GM12865 (cell line): ENCODE data around the gene THAP12.

Source experiments
- DNase-seq: peaks from one replicate; pipeline ENCODE4 v3.0.0; 2010; ENCODE audit warnings: low read depth
- H3K4me3 ChIP-seq: 2 replicates; pipeline ENCODE4 v1.5.1; 2011; ENCODE audit warnings: mild to moderate bottlenecking, low read depth, low read length, control low read depth
- CTCF ChIP-seq: IDR thresholded peaks from 2 replicates; pipeline ENCODE4 v1.5.1; 2011; ENCODE audit warnings: low read length, control low read depth, low read depth, inconsistent platforms; ENCODE audit not compliant: insufficient read depth; ENCODE audit errors: missing control alignments

Gene THAP12

GRCh38 chr11:76317296-76317695 is 63.6 kb downstream of the THAP12 start:
- no peak for DNase-seq
- no peak overlapping the region for H3K4me3 ChIP-seq
- no peak for TF ChIP-seq CTCF

DNA sequence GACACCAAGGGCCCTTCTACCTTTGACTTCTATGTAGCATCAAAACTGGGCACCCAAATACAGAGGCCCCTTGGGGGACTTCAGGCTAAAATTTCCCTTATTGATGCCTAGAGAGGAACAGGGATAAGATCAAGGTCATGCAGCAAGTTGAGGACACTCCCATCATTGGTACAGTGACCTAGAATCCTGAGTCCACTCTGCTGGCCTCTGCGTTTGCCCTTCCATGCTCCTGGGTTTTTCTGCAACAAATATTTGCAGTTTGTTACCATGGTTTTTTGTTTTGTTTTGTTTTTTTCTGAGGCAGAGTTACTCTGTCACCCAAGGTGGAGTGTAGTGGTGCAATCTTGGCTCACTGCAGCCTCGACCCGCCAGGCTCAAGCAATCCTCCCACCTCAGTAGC is 64.2 kb downstream of the THAP12 start:
- no peak for TF ChIP-seq CTCF
- H3K4me3 ChIP-seq, result no peak overlapping the region
- DNase-seq, result no peak

- no peak overlapping the region for H3K4me3 ChIP-seq
These were observed 65.6 kb downstream of the THAP12 start for GRCh38 chr11:76315182-76315853.

GRCh38 chr11:76314741-76315090 is 66.2 kb downstream of the THAP12 start:
- no peak for DNase-seq
- H3K4me3 ChIP-seq, result no peak overlapping the region
- no peak for TF ChIP-seq CTCF

More at GRCh38 chr11:76315182-76315853, 65.6 kb downstream of the THAP12 start:
- no peak for DNase-seq
- no peak for TF ChIP-seq CTCF

GRCh38 chr11:76313913-76314740 is 66.8 kb downstream of the THAP12 start:
- H3K4me3 ChIP-seq, result no peak overlapping the region
- TF ChIP-seq CTCF, result no peak
- DNase-seq, result no peak

DNA sequence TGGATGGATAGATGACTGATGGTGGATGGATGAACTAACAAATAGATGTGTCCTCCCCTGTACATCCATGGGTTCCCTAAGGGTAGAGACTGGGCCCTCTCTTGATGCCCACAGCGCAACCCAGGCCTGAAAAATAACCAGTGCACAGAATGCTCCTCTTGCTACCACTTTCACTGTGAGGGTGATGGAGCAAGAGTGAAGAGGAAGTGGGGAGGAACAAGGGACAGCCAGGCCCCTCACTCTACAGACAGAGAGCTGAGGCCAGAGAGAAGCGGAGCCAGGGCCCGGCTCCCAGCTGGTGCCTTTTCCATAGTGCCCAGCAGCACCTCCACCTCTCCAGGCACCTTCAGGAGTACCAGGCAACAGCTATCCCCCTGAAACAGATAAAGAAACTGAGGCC is 67.7 kb downstream of the THAP12 start:
- TF ChIP-seq CTCF, result no peak
- no peak overlapping the region for H3K4me3 ChIP-seq
- DNase-seq, result no peak
